NCI-H128 (cell line): ENCODE results near the gene CHST15.

Source experiments
- DNase-seq: peaks from one replicate; lab custom pipeline; 2025; ENCODE audit not compliant: unreplicated experiment; lab: John Stamatoyannopoulos, UW

CHST15 gene

DNA sequence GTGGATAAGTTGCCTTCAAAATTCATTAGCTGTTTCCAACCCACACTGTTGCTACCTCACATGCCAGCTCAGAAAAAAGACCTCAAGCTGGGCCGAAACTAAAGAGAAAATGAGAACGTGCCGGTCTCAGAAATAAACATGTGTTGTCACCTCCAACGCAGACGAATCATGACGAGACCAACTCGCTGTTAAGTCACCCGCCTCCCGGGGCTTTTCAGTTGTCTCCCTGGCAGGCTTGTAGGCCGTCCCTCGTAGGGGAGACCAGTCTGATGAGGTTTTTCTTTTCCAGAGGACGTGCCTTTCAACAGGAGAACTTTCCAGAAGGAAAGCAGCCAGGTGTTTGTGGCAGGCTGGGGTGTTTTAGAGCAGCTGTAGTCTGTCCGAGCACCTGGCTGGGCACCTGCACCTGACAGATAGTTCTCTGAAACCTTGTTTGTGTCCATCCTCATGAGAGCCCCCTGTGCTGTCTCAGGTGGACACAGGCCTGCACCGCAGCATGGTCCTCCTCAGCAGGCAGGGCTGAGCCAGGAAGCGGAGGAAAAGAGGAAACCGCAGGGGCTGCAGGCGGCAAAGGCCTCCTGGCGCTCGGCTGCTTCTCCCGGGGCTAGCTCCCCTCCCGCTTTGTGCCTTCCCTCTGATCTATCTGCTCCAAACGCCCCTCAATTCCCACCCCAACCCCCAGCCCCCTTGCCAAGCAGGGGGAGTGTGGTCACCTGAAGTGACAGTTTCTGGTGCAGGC is 78.8 kb downstream of the CHST15 start:
- no peak for DNase-seq

GRCh38 chr10:124013916-124014315 is 79.5 kb downstream of the CHST15 start:
- DNase-seq, result no peak

GRCh38 chr10:124012991-124013390 is 80.4 kb downstream of the CHST15 start:
- no peak for DNase-seq

GRCh38 chr10:124012583-124012982 is 80.8 kb downstream of the CHST15 start:
- DNase-seq, result no peak

DNA sequence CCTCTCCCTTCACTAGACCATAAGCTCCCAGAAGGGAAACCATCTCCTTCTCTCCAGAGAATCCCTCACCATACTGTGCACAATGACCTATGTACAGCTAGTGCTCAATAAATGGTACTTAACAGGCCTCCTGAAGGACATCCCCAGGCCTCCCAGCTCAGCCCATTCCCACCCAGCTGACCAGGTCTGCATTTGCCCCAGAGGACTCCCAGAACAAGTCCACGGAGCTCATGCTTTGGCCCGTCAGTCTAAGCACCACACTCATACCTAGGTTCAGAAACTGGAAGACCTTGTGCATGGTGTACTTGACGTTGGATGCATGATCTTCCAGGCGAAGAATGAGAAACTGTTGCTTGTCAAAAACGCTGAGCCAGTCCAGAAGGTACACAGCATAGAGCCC is 81.3 kb downstream of the CHST15 start:
- no peak for DNase-seq

GRCh38 chr10:124011464-124011863 is 81.9 kb downstream of the CHST15 start:
- DNase-seq, result no peak

GRCh38 chr10:124010563-124011131 is 82.8 kb downstream of the CHST15 start:
- no peak for DNase-seq

DNA sequence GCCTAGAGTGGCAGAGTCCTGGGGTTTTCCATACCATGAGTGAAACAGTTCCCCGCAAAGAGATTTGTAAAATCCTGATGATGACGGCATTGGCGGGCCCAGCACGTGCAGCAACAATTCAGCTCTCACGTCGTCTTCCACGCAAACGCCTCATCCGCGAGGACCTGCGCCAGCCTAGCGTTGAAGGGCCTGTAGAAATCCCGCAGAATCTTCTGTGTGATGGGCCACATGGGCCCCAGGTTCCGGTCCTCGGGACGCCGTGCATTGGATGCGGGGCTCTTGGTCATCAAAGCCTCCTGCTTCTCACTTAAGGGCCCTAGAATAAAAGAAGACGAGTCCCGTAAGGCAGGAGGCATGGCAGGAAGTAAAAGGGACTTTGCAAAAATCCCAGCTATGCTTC is 83.4 kb downstream of the CHST15 start:
- no peak for DNase-seq

GRCh38 chr10:124009231-124010015 is 84.0 kb downstream of the CHST15 start:
- no peak for DNase-seq

DNA sequence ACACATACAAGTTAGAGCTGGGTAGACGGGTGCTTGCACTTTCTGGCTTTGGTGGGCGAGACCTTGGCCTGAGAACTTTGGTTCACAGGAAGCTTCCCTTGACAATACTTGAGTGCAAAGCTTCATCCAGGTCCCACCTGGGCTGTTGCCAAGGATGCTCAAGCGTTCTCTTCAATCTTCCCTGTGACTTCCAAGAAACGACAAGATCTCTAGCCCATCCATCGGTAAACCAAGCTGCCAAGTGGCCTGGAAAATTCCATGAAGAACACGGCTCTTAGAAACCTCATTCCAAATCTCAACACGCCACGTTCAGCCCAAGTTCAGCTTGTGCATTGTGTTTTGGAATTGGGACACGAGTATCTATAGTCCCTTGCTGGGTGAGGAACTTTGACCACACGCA is 84.7 kb downstream of the CHST15 start:
- DNase-seq, result no peak

DNA sequence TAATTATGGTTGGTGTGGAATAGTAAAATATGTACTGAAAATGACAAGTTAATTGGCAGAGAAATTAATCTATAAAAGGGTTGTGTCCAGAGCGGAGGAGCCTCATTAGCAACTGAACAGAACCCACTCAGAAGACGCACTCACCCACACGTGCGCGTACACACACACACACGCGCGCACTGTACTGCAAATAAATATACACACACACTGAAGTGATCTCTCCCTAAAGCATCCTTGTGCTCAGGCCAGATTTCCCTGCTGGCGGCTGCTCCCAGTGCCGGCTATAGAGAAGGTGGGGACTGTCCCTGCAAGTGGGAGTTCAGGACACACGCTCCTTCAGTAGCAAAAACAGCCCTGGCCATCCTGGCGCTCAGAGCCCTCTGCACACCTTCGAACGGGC is 85.2 kb downstream of the CHST15 start:
- no peak for DNase-seq

DNA sequence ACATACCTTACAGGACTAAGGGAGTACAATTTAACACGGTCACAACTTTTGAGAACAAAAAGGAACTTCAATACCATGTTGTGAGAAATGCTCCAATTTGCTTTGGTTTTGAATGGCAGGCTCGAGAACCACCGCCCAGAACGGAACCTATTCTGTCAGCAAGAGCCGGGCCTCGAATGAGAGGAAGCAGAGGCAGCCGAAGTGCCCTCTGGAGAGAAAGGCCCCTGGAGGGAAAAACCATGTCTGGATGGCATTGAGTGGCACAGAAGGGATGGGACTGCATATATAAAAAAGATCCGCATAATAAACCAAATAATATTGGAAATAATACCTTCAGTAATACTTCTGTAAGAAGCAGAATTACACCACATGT is 85.6 kb downstream of the CHST15 start:
- no peak for DNase-seq

DNA sequence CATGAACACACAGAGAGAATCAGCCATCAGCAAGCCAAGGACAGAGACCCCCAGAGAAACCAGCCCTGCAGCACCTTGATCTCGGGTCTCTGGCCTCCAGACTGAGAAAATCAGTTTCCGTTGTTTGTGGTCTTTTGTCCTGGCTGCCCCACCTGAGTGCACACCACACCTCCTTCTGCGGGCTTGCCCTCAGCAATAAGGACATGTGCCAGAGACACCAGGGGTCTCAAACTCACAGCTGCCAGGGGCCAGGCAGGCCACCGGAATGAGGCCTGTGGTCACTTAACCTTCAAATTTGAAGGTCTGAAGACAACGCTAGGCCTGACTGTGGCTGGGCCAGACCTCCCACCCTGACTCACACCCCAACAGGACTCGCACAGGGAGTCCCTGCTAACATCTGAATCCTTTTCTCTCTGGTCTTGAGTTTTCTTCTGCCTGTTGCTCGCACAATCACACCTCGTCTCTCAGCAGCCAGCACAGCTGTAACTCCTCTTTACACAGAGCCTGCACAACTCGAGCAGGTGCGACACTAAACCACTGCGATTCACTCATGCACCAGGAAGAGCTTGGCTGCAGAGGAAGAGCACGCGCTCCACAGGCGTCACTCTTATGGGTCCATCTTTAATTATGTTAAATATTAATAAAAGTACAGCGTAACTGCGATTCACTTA is 86.2 kb downstream of the CHST15 start:
- no peak for DNase-seq

DNA sequence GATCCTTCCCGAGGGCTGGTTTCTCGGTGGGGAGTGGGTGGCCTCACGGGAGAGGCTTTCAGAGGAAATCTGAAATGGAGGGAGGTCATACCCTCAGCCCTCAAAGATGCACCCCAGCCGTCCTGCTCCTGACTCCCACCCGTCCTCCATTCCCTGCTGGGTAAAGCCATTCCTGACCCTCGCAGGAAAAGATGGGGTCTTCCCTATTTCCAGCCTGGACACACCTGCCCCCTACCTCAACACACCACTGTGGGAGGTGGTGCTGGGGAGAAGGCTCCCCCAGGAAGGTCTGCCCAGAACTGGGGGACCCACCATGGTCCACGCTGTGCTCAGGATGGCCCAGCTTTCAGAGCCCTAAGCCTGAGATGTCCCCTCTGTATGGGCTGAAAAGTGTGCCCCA is 86.9 kb downstream of the CHST15 start:
- DNase-seq, result no peak

DNA sequence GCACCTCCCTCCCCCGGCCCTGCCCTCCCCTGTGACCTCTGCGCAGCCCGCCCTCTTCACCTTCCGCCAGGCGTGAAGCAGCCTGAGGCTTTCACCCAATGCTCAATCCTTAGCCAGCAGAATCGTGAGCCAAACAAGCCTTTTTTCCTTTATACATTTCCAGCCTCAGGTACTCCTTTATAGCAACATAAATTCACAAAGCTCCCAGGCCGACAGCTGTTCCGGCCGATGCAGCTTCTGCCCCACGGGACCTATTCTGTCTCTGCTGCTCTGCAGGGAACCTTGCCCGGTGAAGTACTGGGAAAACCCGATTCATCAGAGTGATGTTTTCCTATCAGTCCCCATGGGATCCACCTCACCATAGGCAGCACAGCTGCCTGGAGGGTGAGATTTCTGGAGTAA is 87.4 kb downstream of the CHST15 start:
- DNase-seq, result no peak

- no peak for DNase-seq
Measured at GRCh38 chr10:124005091-124005490, 88.3 kb downstream of the CHST15 start.

DNA sequence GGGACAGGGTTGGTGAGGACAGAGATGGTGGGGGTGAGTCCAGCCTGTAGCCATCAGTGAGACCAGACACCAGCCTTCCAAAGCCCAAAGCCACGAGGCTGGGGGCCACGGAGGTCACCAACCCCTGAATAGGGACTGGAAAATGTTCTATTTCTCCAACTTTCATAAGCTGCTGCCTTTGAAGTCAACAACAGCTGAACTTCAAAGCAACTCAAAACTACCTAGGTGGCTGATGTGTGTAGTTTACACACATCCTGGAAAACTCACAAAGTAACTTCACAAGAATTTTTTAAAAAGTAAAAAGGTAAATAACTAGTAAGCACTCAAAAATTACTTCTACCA is 88.8 kb downstream of the CHST15 start:
- no peak for DNase-seq

- no peak for DNase-seq
Measured at GRCh38 chr10:124003871-124004662, 89.3 kb downstream of the CHST15 start.

- DNase-seq, result no peak
Measured at GRCh38 chr10:124003481-124003870, 89.9 kb downstream of the CHST15 start.

- DNase-seq, result no peak
Measured at GRCh38 chr10:124003070-124003419, 90.4 kb downstream of the CHST15 start.

- no peak for DNase-seq
Measured at GRCh38 chr10:124002391-124003069, 90.9 kb downstream of the CHST15 start.
